B cell (primary cell): Measurements from ENCODE around the gene COL13A1. TPM values are rescaled to one million over a fixed set of nuclear protein-coding genes. Genes with fewer than 3 reads are reported as not detected.

Source experiments
- ATAC-seq: fragments of 200-7000 bp; cut with Tn5 transposase; one replicate; pipeline ENCODE4 v1.10.0; 2021; ENCODE audit warnings: low read depth, mild to moderate bottlenecking, moderate number of reproducible peaks, moderate library complexity
- CTCF ChIA-PET: fragments of 350-600 bp; sonication (Branson Sonifier 250); formaldehyde crosslinking; loops from one replicate; lab custom pipeline; 2021; ENCODE audit warnings: antibody characterized with exemption, inconsistent platforms; lab: Charles Lee
- POLR2A ChIA-PET: fragments of 350-600 bp; sonication (Branson Sonifier 250); formaldehyde crosslinking; loops from one replicate; lab custom pipeline; 2021; ENCODE audit warnings: antibody characterized with exemption; lab: Charles Lee
- DNase-seq: peaks from one replicate; pipeline ENCODE4 v3.0.0; 2013
- H2AFZ ChIP-seq: 2 replicates; pipeline ENCODE4 v1.6.1; 2012; ENCODE audit warnings: mild to moderate bottlenecking, low read depth, low read length; ENCODE audit not compliant: insufficient read depth, poor library complexity, severe bottlenecking
- H3K27ac ChIP-seq, 2 donors: 1 replicate in 1 of 2; 2 replicates in 1 of 2; pipeline ENCODE4 v1.5.1; 2012 to 2013; ENCODE audit warnings: low read length in 2 of 2, mild to moderate bottlenecking in 2 of 2, moderate library complexity in 1 of 2
- H3K27me3 ChIP-seq, 4 experiments: fragments of 200-600 bp in 1 of 4; sonication (generic) in 1 of 4; replicated peaks in 1 of 4; 1 replicate in 2 of 4; 2 replicates in 2 of 4; pipeline versions ENCODE4 v1.6.1 to v1.7.0; 2013 to 2016; ENCODE audit warnings: low read length in 3 of 4, mild to moderate bottlenecking in 2 of 4, mixed read lengths in 1 of 4, moderate library complexity in 1 of 4; ENCODE audit not compliant: insufficient read depth in 4 of 4, control insufficient read depth in 3 of 4; ENCODE audit errors: control extremely low read depth in 1 of 4
- H3K36me3 ChIP-seq, 2 experiments: replicated peaks in 1 of 2; 1 replicate in 1 of 2; 2 replicates in 1 of 2; pipeline versions ENCODE4 v1.6.1 to v1.7.1; 2013; ENCODE audit warnings: low read length in 1 of 2; ENCODE audit not compliant: insufficient read depth in 2 of 2, control insufficient read depth in 1 of 2; ENCODE audit errors: control extremely low read depth in 1 of 2, extremely low read depth in 1 of 2
- H3K4me1 ChIP-seq, 2 donors: fragments of 200-600 bp in 1 of 2; sonication (generic) in 1 of 2; 1 replicate in 1 of 2; 2 replicates in 1 of 2; pipeline versions ENCODE4 v1.5.1 to v1.6.1; 2013 to 2017; ENCODE audit warnings: low read length in 2 of 2; ENCODE audit not compliant: control insufficient read depth in 2 of 2, insufficient read depth in 2 of 2
- H3K4me2 ChIP-seq: replicated peaks from 2 replicates; pipeline ENCODE3; 2012; ENCODE audit warnings: mild to moderate bottlenecking, low read depth, low read length; ENCODE audit not compliant: poor library complexity, severe bottlenecking
- H3K4me3 ChIP-seq, 5 experiments: fragments of 200-600 bp in 1 of 5; sonication (generic) in 1 of 5; 1 replicate in 3 of 5; 2 replicates in 2 of 5; pipeline versions ENCODE4 v1.5.1 to v1.7.0; 2011 to 2016; ENCODE audit warnings: low read length in 4 of 5, mild to moderate bottlenecking in 4 of 5, low read depth in 2 of 5, control low read depth in 1 of 5, moderate library complexity in 1 of 5; ENCODE audit not compliant: insufficient read depth in 1 of 5; ENCODE audit errors: control extremely low read depth in 1 of 5, extremely low read depth in 1 of 5
- H3K79me2 ChIP-seq: fragments of 200-600 bp; sonication (generic); one replicate; pipeline ENCODE4 v1.6.0; 2016; ENCODE audit warnings: low read length; ENCODE audit not compliant: control insufficient read depth, insufficient read depth
- H3K9ac ChIP-seq: fragments of 200-600 bp; sonication (generic); 2 replicates; pipeline ENCODE4 v1.6.1; 2017; ENCODE audit warnings: mild to moderate bottlenecking, low read length, moderate library complexity
- H3K9me3 ChIP-seq, 3 donors: one replicate each; pipeline versions ENCODE4 v1.6.1 to v1.7.1; 2013; ENCODE audit warnings: low read length in 2 of 3; ENCODE audit not compliant: control insufficient read depth in 2 of 3, insufficient read depth in 1 of 3; ENCODE audit errors: control extremely low read depth in 1 of 3
- H4K20me1 ChIP-seq: 2 replicates; pipeline ENCODE4 v1.6.0; 2012; ENCODE audit warnings: mild to moderate bottlenecking, low read length; ENCODE audit not compliant: insufficient read depth, control insufficient read depth, poor library complexity, severe bottlenecking
- H3K27ac Mint-ChIP-seq: one replicate; pipeline ENCODE4 v1.8.0; 2021; ENCODE audit warnings: mixed read lengths
- H3K27me3 Mint-ChIP-seq: one replicate; pipeline ENCODE4 v1.8.0; 2021; ENCODE audit warnings: mixed read lengths
- H3K4me1 Mint-ChIP-seq: one replicate; pipeline ENCODE4 v1.8.0; 2021; ENCODE audit warnings: mixed read lengths
- H3K4me3 Mint-ChIP-seq: one replicate; pipeline ENCODE4 v1.8.0; 2021; ENCODE audit warnings: mixed read lengths
- H3K9me3 Mint-ChIP-seq: one replicate; pipeline ENCODE4 v1.8.0; 2022; ENCODE audit warnings: mixed read lengths; ENCODE audit not compliant: insufficient read depth
- EZH2 ChIP-seq: IDR thresholded peaks from 2 replicates; pipeline ENCODE4 v1.6.1; 2012; ENCODE audit warnings: borderline replicate concordance, low read depth, mild to moderate bottlenecking, moderate library complexity, low read length; ENCODE audit not compliant: insufficient read depth, poor library complexity, severe bottlenecking
- WGBS: methylation state at CpG from one replicate; pipeline ENCODE4 v1.1.5; 2013; ENCODE audit warnings: missing lambda C conversion rate; ENCODE audit not compliant: insufficient coverage; 5-methylcytosine and 5-hydroxymethylcytosine counted together
- intact Hi-C: fragments of 100-400 bp; cut with micrococcal nuclease; formaldehyde crosslinking; loops from one replicate; pipeline ENCODE4 v1.10.0; 2022
- polyA plus RNA-seq: library from polyadenylated mRNA; depleted of rRNA; stranded (reverse); fragments of >200 nt; gene quantifications from 2 replicates; pipeline ENCODE4 v1.2.3, GENCODE V29; 2012
- total RNA-seq, 2 donors: library from RNA; stranded (reverse); fragments of 120-200 nt in 1 of 2; gene quantifications; 1 replicate in 1 of 2; 2 replicates in 1 of 2; pipeline versions ENCODE4 v1.2.3 to v1.2.4, GENCODE V29; 2013 to 2022
- TF ChIP-seq, protein P1 (sequence below): fragments of 200-600 bp; IDR thresholded peaks from one replicate; pipeline ENCODE4 v1.8.0; 2022; ENCODE audit warnings: antibody characterized with exemption, mild to moderate bottlenecking

Gene COL13A1
- total and polyA plus RNA-seq, 2 donors (not counting 1 experiment from before 2014, with no cell fraction given), result not detected

DNA sequence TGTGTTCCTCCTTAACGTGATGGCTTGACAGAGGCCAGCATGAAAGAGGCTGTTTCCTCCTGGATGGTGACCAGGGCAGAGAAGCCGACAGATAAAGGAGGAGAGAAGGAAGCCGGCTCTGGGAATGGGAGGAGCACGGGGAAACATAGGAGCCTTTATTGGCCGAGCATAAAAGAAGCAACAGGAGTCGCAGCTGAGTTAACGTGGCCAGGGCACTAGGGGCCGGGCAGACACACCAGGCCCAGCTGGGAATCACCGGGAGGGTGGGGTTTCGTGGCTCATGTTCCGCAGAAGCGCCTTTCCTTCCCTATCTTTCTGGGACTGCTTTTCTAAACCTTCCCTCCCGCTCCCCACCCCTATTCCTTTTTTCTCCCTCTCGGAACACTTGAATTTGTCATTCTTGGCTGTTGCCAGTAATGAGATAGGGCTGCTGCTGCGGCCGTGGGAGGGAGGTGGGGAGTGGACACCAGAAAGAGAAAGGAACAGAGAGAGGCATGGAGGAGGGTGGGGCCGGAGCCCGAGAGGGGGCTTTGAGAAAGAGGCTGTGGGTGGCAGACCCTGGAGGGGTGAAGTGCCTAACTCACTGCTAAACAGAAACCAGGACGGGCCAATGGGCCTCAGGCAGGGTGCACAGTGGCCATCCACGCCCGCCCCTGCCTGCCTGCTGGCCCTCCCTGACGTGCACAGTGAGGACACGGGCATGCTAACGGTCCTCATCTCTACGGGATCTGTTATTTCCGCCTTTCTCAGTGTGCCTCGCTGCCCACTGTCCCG, 65.2 kb downstream of the COL13A1 start:
- Mint-ChIP-seq H3K4me1 (no peaks in the 10 kb centered on the region), H3K27me3 (peaks cover 5% of the 10 kb centered on the region), H3K9me3 (no peaks in the 10 kb centered on the region), H3K27ac (no peak overlapping the region), H3K4me3 (no peak overlapping the region)
- ATAC-seq (no peak), DNase-seq (no peak)
- H3K27me3 ChIP-seq, result peaks cover 0 to 5% (median 0%) of the 10 kb centered on the region in 4 experiments
- intact Hi-C loops, result no loop called here
- WGBS, result 92% methylated on average over 23 of the region's 28 CpGs
- no peak overlapping the region for H2AFZ ChIP-seq
- no peaks in the 10 kb centered on the region for H3K9me3 ChIP-seq
- no peak overlapping the region for H3K27ac ChIP-seq
- H4K20me1 ChIP-seq, result no peaks in the 10 kb centered on the region
- no peaks in the 10 kb centered on the region for H3K36me3 ChIP-seq
- no peaks in the 10 kb centered on the region for H3K79me2 ChIP-seq
- no peaks in the 10 kb centered on the region for H3K4me1 ChIP-seq
- H3K9ac ChIP-seq, result no peak overlapping the region
- no peak overlapping the region for H3K4me2 ChIP-seq
- ChIA-PET CTCF (no interaction called here), POLR2A (no interaction called here)
- TF ChIP-seq EZH2, result no peak
- no peak overlapping the region for H3K4me3 ChIP-seq

GRCh38 chr10:69867699-69868558, 66.2 kb downstream of the COL13A1 start:
- Histone ChIP-seq H4K20me1 (no peaks in the 10 kb centered on the region), H3K79me2 (no peaks in the 10 kb centered on the region), H3K27me3 (peaks cover 0 to 5% (median 0%) of the 10 kb centered on the region in 4 experiments), H3K27ac (no peak overlapping the region), H2AFZ (no peak overlapping the region), H3K4me2 (no peak overlapping the region), H3K4me1 (no peaks in the 10 kb centered on the region), H3K9me3 (no peaks in the 10 kb centered on the region), H3K4me3 (no peak overlapping the region), H3K9ac (no peak overlapping the region), H3K36me3 (no peaks in the 10 kb centered on the region)
- ChIA-PET POLR2A (no interaction called here), CTCF (no interaction called here)
- no peak overlapping the region for H3K27ac Mint-ChIP-seq
- H3K27me3 Mint-ChIP-seq, result peaks cover 5% of the 10 kb centered on the region
- H3K9me3 Mint-ChIP-seq, result no peaks in the 10 kb centered on the region
- no peak for TF ChIP-seq EZH2
- TF ChIP-seq, protein P1, sequence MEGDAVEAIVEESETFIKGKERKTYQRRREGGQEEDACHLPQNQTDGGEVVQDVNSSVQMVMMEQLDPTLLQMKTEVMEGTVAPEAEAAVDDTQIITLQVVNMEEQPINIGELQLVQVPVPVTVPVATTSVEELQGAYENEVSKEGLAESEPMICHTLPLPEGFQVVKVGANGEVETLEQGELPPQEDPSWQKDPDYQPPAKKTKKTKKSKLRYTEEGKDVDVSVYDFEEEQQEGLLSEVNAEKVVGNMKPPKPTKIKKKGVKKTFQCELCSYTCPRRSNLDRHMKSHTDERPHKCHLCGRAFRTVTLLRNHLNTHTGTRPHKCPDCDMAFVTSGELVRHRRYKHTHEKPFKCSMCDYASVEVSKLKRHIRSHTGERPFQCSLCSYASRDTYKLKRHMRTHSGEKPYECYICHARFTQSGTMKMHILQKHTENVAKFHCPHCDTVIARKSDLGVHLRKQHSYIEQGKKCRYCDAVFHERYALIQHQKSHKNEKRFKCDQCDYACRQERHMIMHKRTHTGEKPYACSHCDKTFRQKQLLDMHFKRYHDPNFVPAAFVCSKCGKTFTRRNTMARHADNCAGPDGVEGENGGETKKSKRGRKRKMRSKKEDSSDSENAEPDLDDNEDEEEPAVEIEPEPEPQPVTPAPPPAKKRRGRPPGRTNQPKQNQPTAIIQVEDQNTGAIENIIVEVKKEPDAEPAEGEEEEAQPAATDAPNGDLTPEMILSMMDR, result no peak
- no peaks in the 10 kb centered on the region for H3K4me1 Mint-ChIP-seq
- 80% methylated on average over 8 of the region's 13 CpGs for WGBS
- H3K4me3 Mint-ChIP-seq, result no peak overlapping the region
- ATAC-seq, result no peak
- intact Hi-C loops, result no loop called here
- DNase-seq, result no peak
